Measurements from ENCODE around the gene HECTD3.
"Not testable (repeated sequence)": the region's sequence is repeated elsewhere in the genome, so short reads cannot be mapped to it uniquely, and the experiment has no call there.

DNA sequence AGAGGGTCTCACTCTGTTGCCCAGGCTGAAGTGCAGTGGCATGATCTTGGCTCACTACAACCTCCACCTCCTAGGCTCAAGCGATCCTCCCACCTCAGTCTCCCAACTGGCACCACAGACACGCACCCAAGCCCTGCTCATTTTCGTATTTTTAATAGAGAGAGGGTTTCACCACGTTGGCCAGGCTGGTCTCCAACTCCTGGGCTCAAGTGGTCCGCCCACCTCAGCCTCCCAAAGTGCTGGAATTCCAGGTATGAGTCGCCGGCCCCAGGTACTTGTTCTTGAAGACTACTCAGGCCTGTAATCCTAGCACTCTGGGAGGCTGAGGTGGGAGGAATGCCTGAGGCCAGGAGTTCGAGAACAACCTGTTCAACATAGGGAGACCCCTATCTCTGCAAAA is 9.5 kb downstream of the HECTD3 start:
- TF ChIP-seq, protein P1, sequence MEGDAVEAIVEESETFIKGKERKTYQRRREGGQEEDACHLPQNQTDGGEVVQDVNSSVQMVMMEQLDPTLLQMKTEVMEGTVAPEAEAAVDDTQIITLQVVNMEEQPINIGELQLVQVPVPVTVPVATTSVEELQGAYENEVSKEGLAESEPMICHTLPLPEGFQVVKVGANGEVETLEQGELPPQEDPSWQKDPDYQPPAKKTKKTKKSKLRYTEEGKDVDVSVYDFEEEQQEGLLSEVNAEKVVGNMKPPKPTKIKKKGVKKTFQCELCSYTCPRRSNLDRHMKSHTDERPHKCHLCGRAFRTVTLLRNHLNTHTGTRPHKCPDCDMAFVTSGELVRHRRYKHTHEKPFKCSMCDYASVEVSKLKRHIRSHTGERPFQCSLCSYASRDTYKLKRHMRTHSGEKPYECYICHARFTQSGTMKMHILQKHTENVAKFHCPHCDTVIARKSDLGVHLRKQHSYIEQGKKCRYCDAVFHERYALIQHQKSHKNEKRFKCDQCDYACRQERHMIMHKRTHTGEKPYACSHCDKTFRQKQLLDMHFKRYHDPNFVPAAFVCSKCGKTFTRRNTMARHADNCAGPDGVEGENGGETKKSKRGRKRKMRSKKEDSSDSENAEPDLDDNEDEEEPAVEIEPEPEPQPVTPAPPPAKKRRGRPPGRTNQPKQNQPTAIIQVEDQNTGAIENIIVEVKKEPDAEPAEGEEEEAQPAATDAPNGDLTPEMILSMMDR (IDR thresholded peaks at IDR 0.05): not testable (repeated sequence)
- not testable (repeated sequence) for TF ChIP-seq POLR2A (IDR thresholded peaks at IDR 0.05)

Data from testis (tissue), 2 donors.